IMR-90 (cell line): Measurements from ENCODE around the gene OTUB2. TPM values are rescaled to one million over a fixed set of nuclear protein-coding genes. Genes with fewer than 3 reads are reported as not detected.

Source experiments
- ATAC-seq: fragments of 200-7000 bp; cut with Tn5 transposase; 2 replicates; pipeline ENCODE4 v1.9.1; 2020; ENCODE audit warnings: low read depth, mild to moderate bottlenecking, moderate library complexity
- BruUV-seq: library from RNA; stranded (reverse); fragments of 400-500 nt; replicated peaks from 2 replicates; lab custom pipeline; 2021; lab: Mats Ljungman, UMichigan
- CTCF ChIA-PET: fragments of 300-600 bp; formaldehyde crosslinking; extraction: SDS; loops from one replicate; lab custom pipeline; 2021; ENCODE audit warnings: antibody characterized with exemption; lab: Yijun Ruan, JAX
- POLR2A ChIA-PET: fragments of 300-600 bp; sonication (Branson Sonifier 250); formaldehyde crosslinking; loops from one replicate; lab custom pipeline; 2022; ENCODE audit warnings: antibody characterized with exemption; ENCODE audit not compliant: unreplicated experiment; lab: Charles Lee
- DNase-seq: peaks from one replicate; pipeline ENCODE4 v3.0.0; 2013
- H2AFZ ChIP-seq: replicated peaks from 2 replicates; pipeline ENCODE3; 2013; ENCODE audit warnings: low read length, mild to moderate bottlenecking; ENCODE audit not compliant: poor library complexity
- H2AK5ac ChIP-seq: 2 replicates; pipeline ENCODE4 v1.6.1; 2013; ENCODE audit warnings: low read depth, low read length, inconsistent platforms
- H2AK9ac ChIP-seq: replicated peaks from 2 replicates; pipeline ENCODE3; 2013; ENCODE audit warnings: mild to moderate bottlenecking, low read depth, low read length, moderate library complexity; ENCODE audit not compliant: poor library complexity
- H2BK120ac ChIP-seq: 2 replicates; pipeline ENCODE4 v1.6.1; 2013; ENCODE audit warnings: low read depth, low read length, inconsistent platforms
- H2BK15ac ChIP-seq: 3 replicates; pipeline ENCODE4 v1.6.1; 2013; ENCODE audit warnings: low read depth, low read length, inconsistent platforms
- H2BK20ac ChIP-seq: 2 replicates; pipeline ENCODE4 v1.6.1; 2013; ENCODE audit warnings: low read depth, mild to moderate bottlenecking, inconsistent platforms, low read length, moderate library complexity
- H2BK5ac ChIP-seq: 2 replicates; pipeline ENCODE4 v1.6.1; 2013; ENCODE audit warnings: mild to moderate bottlenecking, low read depth, low read length, inconsistent platforms; ENCODE audit not compliant: poor library complexity, severe bottlenecking
- H3K14ac ChIP-seq: replicated peaks from 2 replicates; pipeline ENCODE4 v1.6.1; 2013; ENCODE audit warnings: low read depth, low read length, inconsistent platforms
- H3K18ac ChIP-seq: 2 replicates; pipeline ENCODE4 v1.6.1; 2013; ENCODE audit warnings: low read depth, low read length, control low read depth
- H3K23ac ChIP-seq: 2 replicates; pipeline ENCODE4 v1.6.1; 2013; ENCODE audit warnings: low read depth, low read length, inconsistent platforms
- H3K27ac ChIP-seq: 2 replicates; pipeline ENCODE4 v1.5.1; 2013; ENCODE audit warnings: mild to moderate bottlenecking, control low read depth, low read length; ENCODE audit not compliant: insufficient read depth
- H3K27me3 ChIP-seq: 2 replicates; pipeline ENCODE4 v1.6.1; 2013; ENCODE audit warnings: low read length; ENCODE audit not compliant: control insufficient read depth, insufficient read depth
- H3K36me3 ChIP-seq: 2 replicates; pipeline ENCODE4 v1.6.1; 2013; ENCODE audit warnings: low read length, mixed read lengths; ENCODE audit not compliant: control insufficient read depth, insufficient read depth
- H3K4ac ChIP-seq: 2 replicates; pipeline ENCODE4 v1.6.1; 2013; ENCODE audit warnings: low read depth, low read length, inconsistent platforms
- H3K4me1 ChIP-seq: 2 replicates; pipeline ENCODE4 v1.6.1; 2013; ENCODE audit warnings: low read length, mixed read lengths; ENCODE audit not compliant: control insufficient read depth, insufficient read depth
- H3K4me2 ChIP-seq: 2 replicates; pipeline ENCODE4 v1.6.1; 2013; ENCODE audit warnings: low read depth, mild to moderate bottlenecking, control low read depth, low read length, moderate library complexity
- H3K4me3 ChIP-seq: 2 replicates; pipeline ENCODE4 v1.5.1; 2013; ENCODE audit warnings: low read depth, mild to moderate bottlenecking, control low read depth, low read length, moderate library complexity; ENCODE audit not compliant: insufficient read depth
- H3K56ac ChIP-seq: 2 replicates; pipeline ENCODE4 v1.6.1; 2013; ENCODE audit warnings: low read length, inconsistent platforms; ENCODE audit not compliant: insufficient read depth; ENCODE audit errors: extremely low read depth
- H3K79me1 ChIP-seq, 2 experiments: 2 replicates each; pipeline ENCODE4 v1.6.1; 2013; ENCODE audit warnings: low read length in 2 of 2, inconsistent platforms in 1 of 2, low read depth in 1 of 2
- H3K9ac ChIP-seq: 2 replicates; pipeline ENCODE4 v1.6.1; 2013; ENCODE audit warnings: low read depth, low read length, control low read depth
- H3K9me1 ChIP-seq: 2 replicates; pipeline ENCODE4 v1.6.1; 2013; ENCODE audit warnings: low read length, inconsistent platforms; ENCODE audit not compliant: insufficient read depth
- H3K9me3 ChIP-seq: 2 replicates; pipeline ENCODE4 v1.6.1; 2013; ENCODE audit warnings: low read length; ENCODE audit not compliant: control insufficient read depth, insufficient read depth
- H4K20me1 ChIP-seq: 2 replicates; pipeline ENCODE4 v1.6.1; 2013; ENCODE audit warnings: low read length, inconsistent platforms; ENCODE audit not compliant: insufficient read depth
- H4K5ac ChIP-seq: 2 replicates; pipeline ENCODE4 v1.6.1; 2013; ENCODE audit warnings: mild to moderate bottlenecking, low read depth, low read length, control low read depth
- H4K8ac ChIP-seq, 2 experiments: 2 replicates each; pipeline ENCODE4 v1.6.1; 2013; ENCODE audit warnings: low read depth in 2 of 2, low read length in 2 of 2, control low read depth in 1 of 2, inconsistent platforms in 1 of 2
- H4K91ac ChIP-seq: 2 replicates; pipeline ENCODE4 v1.6.1; 2013; ENCODE audit warnings: low read depth, low read length, inconsistent platforms; ENCODE audit not compliant: insufficient read depth
- BHLHE40 ChIP-seq: fragments of 150-350 bp; IDR thresholded peaks from 2 replicates; pipeline ENCODE4 v1.6.1; 2016; ENCODE audit warnings: mild to moderate bottlenecking, low read depth, low read length
- CHD1 ChIP-seq: IDR thresholded peaks from 2 replicates; pipeline ENCODE4 v1.6.1; 2012; ENCODE audit warnings: low read depth, low read length, improper control_type of control experiment
- CTCF ChIP-seq: conservative IDR thresholded peaks from 2 replicates; pipeline ENCODE4 v1.5.1; 2012; ENCODE audit warnings: mild to moderate bottlenecking, low read depth, low read length, improper control_type of control experiment
- ELK1 ChIP-seq: fragments of 150-350 bp; IDR thresholded peaks from 2 replicates; pipeline ENCODE4 v1.6.1; 2016; ENCODE audit warnings: low read depth, mild to moderate bottlenecking, low read length, moderate library complexity, borderline replicate concordance
- FOS ChIP-seq: fragments of 150-350 bp; IDR thresholded peaks from 2 replicates; pipeline ENCODE4 v1.6.1; 2016; ENCODE audit warnings: low read depth, low read length
- MAFK ChIP-seq: IDR thresholded peaks from 2 replicates; pipeline ENCODE4 v1.6.1; 2012; ENCODE audit warnings: low read depth, low read length, improper control_type of control experiment
- MAZ ChIP-seq: IDR thresholded peaks from 2 replicates; pipeline ENCODE4 v1.6.1; 2012; ENCODE audit warnings: low read depth, mild to moderate bottlenecking, low read length, improper control_type of control experiment, moderate library complexity, borderline replicate concordance
- MXI1 ChIP-seq: IDR thresholded peaks from 2 replicates; pipeline ENCODE4 v1.6.1; 2012; ENCODE audit warnings: low read depth, mild to moderate bottlenecking, low read length, moderate library complexity, borderline replicate concordance
- NFE2L2 ChIP-seq: fragments of 150-350 bp; IDR thresholded peaks from 2 replicates; pipeline ENCODE4 v1.6.1; 2016; ENCODE audit warnings: low read depth, mild to moderate bottlenecking, low read length
- POLR2A ChIP-seq: IDR thresholded peaks from 2 replicates; pipeline ENCODE4 v1.6.1; 2012; ENCODE audit warnings: mild to moderate bottlenecking, low read depth, low read length
- RCOR1 ChIP-seq: IDR thresholded peaks from 2 replicates; pipeline ENCODE4 v1.6.1; 2012; ENCODE audit warnings: mild to moderate bottlenecking, low read length, improper control_type of control experiment; ENCODE audit not compliant: insufficient replicate concordance
- RFX5 ChIP-seq: IDR thresholded peaks from 2 replicates; pipeline ENCODE4 v1.8.0; 2012; ENCODE audit warnings: low read depth, mild to moderate bottlenecking, low read length, moderate library complexity
- SMC3 ChIP-seq: fragments of 150-350 bp; IDR thresholded peaks from 2 replicates; pipeline ENCODE4 v1.6.1; 2016; ENCODE audit warnings: low read depth, mild to moderate bottlenecking, antibody characterized with exemption, low read length, moderate library complexity
- USF2 ChIP-seq: fragments of 150-350 bp; IDR thresholded peaks from 2 replicates; pipeline ENCODE4 v1.6.1; 2017; ENCODE audit warnings: mild to moderate bottlenecking, antibody characterized with exemption, low read length, low read depth
- WGBS, 2 experiments: methylation state at CpG; one replicate each; pipeline versions ENCODE4 v1.1.5 to v1.1.7; 2013; ENCODE audit warnings: missing lambda C conversion rate in 2 of 2; ENCODE audit not compliant: insufficient read length in 1 of 2; ENCODE audit errors: extremely low coverage in 2 of 2; 5-methylcytosine and 5-hydroxymethylcytosine counted together
- dilution Hi-C: fragments of 300-500 bp; cut with HindIII; formaldehyde crosslinking; loops from one replicate; pipeline ENCODE4 v1.14.3; 2018; ENCODE audit warnings: low sequenced_read_pairs; ENCODE audit not compliant: unreplicated experiment
- in situ Hi-C: fragments of 300-500 bp; cut with MboI; formaldehyde crosslinking; loops from 3 replicates; pipeline ENCODE4 v1.14.3; 2019; ENCODE audit warnings: low sequenced_read_pairs, inconsistent platforms, mixed read lengths
- intact Hi-C: fragments of 100-400 bp; cut with micrococcal nuclease; formaldehyde crosslinking; loops from 2 replicates; pipeline ENCODE4 v1.10.0; 2022
- polyA plus RNA-seq, 3 experiments: library from polyadenylated mRNA; depleted of rRNA; stranded (reverse); fragments of >200 nt; gene quantifications; 2 replicates each; pipeline ENCODE4 v1.2.3, GENCODE V29; 2012; ENCODE audit warnings: low replicate concordance in 1 of 3
- total RNA-seq: library from RNA; depleted of rRNA; stranded (reverse); fragments of >200 nt; gene quantifications from 2 replicates; pipeline ENCODE4 v1.2.3, GENCODE V29; 2012

Gene OTUB2
- total and polyA plus RNA-seq, 2 of the 4 experiments (the other 2 are of a cell fraction), result 1.1 to 2.5 TPM

GRCh38 chr14:94031883-94032279, 5.7 kb downstream of the OTUB2 start (continued):
- no peak for TF ChIP-seq RFX5
- no peak for TF ChIP-seq MAFK
- TF ChIP-seq RCOR1, result no peak

GRCh38 chr14:94034886-94035285, 8.7 kb downstream of the OTUB2 start:
- in situ Hi-C loops (loop anchor here (5.0 kb wide), 1 partner anchor 102 kb away; no protein-coding TSS in a partner anchor), dilution Hi-C loops (no loop called here), intact Hi-C loops (no loop called here)
- Histone ChIP-seq H3K79me1 (no peaks in the 10 kb centered on the region; a peak in 1 of 4 replicates), H3K4me2 (no peak overlapping the region), H4K20me1 (no peaks in the 10 kb centered on the region; the same call in 1 of the 2 replicates), H3K27ac (no peak overlapping the region), H3K9me3 (no peaks in the 10 kb centered on the region), H2BK120ac (no peak overlapping the region), H3K23ac (no peak overlapping the region), H2BK5ac (no peak overlapping the region), H2BK15ac (no peak overlapping the region), H3K56ac (no peak overlapping the region), H2AFZ (no peak overlapping the region), H3K9ac (no peak overlapping the region), H3K4me1 (no peaks in the 10 kb centered on the region), H4K91ac (no peak overlapping the region), H3K36me3 (no peaks in the 10 kb centered on the region), H3K27me3 (no peaks in the 10 kb centered on the region), H3K9me1 (no peaks in the 10 kb centered on the region), H3K14ac (no peak overlapping the region), H2BK20ac (no peak overlapping the region), H3K4me3 (no peak overlapping the region), H2AK5ac (no peak overlapping the region), H3K18ac (no peak overlapping the region), H4K8ac (no peak overlapping the region), H2AK9ac (no peak overlapping the region), H3K4ac (no peak overlapping the region), H4K5ac (no peak overlapping the region)
- no TSS peak for BruUV-seq
- no peak for DNase-seq
- no peak for ATAC-seq
- ChIA-PET POLR2A (no interaction called here), CTCF (interaction anchor here (1.6 to 6.7 kb wide), 2 partner anchors 95 to 102 kb away, joined by 4 to 68 read pairs; no protein-coding TSS in a partner anchor)
- no CpG with 5 or more reads among the region's 3 CpGs for WGBS, 2 experiments
- TF ChIP-seq MAFK (no peak), SMC3 (no peak), ELK1 (no peak), POLR2A (no peak), BHLHE40 (no peak), FOS (no peak), USF2 (no peak), CHD1 (no peak), RCOR1 (no peak), MXI1 (no peak), CTCF (no peak), RFX5 (no peak), NFE2L2 (no peak), MAZ (no peak)
